GM19035 (cell line): Measurements from ENCODE around the gene FSHR.
A peak's percentile ranks its signal among the peaks of the same experiment; 100 is the strongest.

Source experiments
- ATAC-seq: cut with Tn5 transposase; IDR thresholded peaks from one replicate; pipeline ENCODE4 v1.9.1; 2021; ENCODE audit not compliant: unreplicated experiment

Gene FSHR

GRCh38 chr2:48968011-48968410 is 186.3 kb downstream of the FSHR start:
- ATAC-seq, result no peak

DNA sequence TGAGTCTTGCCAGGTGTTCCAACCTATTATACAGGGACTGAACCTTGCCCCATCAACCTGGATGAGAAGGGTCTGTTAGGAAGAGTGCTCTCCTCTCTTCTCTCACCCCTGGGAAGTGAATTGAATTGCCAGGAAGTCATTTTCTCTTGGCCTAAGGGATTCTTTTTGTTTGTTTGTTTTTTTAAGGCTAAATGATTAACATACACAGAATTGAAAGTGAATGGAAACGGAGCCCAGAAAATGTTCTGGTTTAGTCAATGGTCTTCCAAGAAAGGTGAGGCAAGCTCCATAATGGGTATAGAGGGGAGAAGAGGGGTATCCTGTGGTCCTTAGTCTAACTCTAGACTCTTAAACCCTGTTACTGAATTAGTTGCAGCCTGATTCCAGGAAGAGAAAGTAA is 189.1 kb downstream of the FSHR start:
- no peak for ATAC-seq

GRCh38 chr2:48961009-48961408 is 193.3 kb downstream of the FSHR start:
- no peak for ATAC-seq

- no peak for ATAC-seq
These were observed 199.4 kb downstream of the FSHR start for GRCh38 chr2:48954935-48955334.

GRCh38 chr2:48954311-48954710 is 200.0 kb downstream of the FSHR start:
- ATAC-seq, result no peak

- no peak for ATAC-seq
These were observed 201.7 kb downstream of the FSHR start for GRCh38 chr2:48952614-48953013.

- ATAC-seq, result no peak
These were observed 202.2 kb downstream of the FSHR start for GRCh38 chr2:48952143-48952542.

- no peak for ATAC-seq
These were observed 205.8 kb downstream of the FSHR start for GRCh38 chr2:48948400-48949125.

- ATAC-seq, result peak; percentile 94
These were observed 207.8 kb downstream of the FSHR start for GRCh38 chr2:48946449-48947048.

DNA sequence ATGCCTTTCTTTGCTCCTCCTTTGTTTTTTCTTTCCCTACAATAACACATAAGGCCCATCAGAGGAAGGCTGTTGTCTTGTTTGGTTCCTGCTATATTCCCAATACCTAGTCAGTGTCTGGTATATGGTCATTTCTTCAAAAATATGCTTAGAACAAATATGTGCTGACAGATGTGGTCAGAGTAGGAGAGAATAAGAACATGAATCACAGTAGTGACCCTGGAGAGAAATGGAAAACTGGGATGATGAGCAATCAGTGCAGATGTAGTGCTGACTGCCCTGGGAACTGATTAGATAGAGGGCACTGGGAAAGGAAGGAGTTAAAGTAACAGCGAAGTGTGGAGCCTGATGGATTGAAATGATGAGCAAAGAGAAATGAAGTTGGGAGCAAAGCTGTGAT is 209.4 kb downstream of the FSHR start:
- ATAC-seq, result no peak

DNA sequence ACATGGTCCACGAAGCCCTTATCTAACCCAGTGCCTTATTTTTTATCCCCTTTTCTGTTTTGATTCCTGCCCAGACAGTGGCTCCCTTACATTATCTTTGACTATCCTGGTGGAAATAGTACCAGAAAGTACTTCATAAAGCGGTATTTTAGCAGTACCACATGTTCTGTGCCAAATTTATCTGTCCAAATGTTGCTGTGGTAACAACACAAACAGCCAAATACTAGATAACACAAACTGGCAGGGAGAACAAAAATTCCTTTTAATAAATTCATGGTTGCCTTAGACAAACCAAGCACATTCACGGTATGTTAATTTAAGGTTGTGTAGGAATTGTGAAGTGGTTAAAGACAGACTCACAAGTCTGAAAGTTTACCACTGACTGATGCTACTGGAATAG is 210.9 kb downstream of the FSHR start:
- ATAC-seq, result no peak

- no peak for ATAC-seq
These were observed 212.4 kb downstream of the FSHR start for GRCh38 chr2:48941908-48942307.

DNA sequence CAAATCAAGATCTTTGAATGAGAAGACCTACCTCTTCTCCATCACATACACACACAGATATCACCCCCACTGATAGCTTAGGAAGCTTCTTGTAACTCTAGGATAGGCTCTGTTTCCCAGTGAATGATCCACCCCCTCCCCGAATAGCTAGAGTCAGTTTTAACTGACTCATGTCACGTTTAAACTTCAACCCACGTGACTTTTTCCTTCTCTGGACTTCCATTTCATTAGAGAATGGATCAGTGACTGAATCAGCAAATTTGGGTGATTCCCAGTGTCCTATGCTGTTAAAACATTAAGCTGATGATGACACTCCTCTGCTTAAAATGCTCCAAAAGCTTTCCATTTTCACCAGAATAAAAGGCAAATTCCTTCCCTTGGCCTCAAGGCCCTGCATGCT is 212.9 kb downstream of the FSHR start:
- no peak for ATAC-seq

GRCh38 chr2:48940606-48941005 is 213.7 kb downstream of the FSHR start:
- ATAC-seq, result no peak

- ATAC-seq, result no peak
These were observed 215.1 kb downstream of the FSHR start for GRCh38 chr2:48939232-48939631.

DNA sequence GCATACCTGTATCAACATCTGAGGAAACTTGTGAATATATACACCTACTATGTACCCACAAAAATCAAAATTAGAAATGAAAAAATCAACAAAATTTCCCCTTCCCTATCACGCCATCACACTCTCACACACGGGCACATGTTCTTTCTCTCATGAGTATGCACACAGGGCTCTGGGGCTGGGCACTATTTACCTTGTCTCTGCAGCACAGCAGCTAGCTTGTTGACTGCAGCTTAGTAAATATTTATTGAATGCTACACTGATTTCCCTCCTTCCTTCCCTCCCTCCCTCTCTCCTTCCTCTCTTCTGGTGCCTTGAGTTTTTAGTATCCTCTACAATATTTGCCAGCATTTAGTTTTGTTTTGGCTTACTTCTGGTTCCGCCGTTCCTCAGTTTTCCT is 216.1 kb downstream of the FSHR start:
- no peak for ATAC-seq

DNA sequence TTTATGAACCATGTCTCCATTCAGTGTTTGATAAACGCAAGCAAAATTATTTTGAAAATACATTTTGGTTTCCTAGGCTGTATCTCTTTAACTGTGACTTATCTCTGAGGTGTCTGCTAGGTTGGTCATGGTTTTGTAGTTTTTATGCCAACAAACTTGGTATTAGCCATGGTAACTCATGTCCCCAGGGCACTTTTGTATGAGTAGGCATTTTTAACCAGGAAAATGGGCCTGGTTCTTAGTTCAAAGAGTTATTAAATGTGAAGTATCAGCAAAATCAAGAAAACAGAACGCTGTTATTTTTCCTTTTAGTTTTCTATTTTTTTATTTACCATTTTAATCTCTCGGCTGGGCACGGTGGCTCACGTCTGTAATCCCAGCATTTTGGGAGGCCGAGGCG is 219.5 kb downstream of the FSHR start:
- ATAC-seq, result no peak

- ATAC-seq, result no peak
These were observed 220.4 kb downstream of the FSHR start for GRCh38 chr2:48933828-48934497.

- no peak for ATAC-seq
These were observed 221.6 kb downstream of the FSHR start for GRCh38 chr2:48932667-48933066.

DNA sequence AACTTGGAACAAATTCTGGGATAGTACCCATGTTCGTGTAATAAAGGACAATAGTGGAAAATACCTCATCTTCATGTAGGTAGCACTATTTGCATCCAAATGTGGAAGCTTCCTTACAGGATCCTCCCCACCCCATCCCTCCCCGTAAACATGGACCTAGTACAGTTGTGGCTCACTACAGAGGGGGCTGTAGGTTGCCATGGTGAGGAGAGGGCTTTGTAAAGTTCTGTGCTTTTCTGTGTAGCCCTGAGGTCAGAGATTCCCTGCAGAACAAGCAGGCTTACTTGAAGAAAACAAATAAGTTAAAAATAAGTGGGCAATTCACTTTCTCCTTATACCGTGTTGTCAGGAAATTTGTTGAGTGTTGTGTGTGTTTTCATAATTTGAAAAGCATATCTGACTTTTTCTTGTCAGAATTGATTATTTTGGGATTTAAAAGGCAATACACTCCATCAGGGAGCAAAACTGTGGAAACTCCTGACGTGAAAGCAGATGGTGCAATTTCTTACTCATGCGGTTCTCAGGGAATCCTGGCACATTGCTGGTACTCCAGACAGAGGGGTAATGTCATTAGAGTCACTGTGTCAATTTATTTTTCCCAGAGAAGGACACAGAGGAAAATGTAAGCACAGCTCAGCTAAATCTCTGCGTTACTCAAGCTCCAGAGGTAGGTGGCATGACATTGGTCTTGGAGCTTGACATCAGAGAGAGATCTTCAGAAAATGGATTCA is 224.6 kb downstream of the FSHR start:
- no peak for ATAC-seq

DNA sequence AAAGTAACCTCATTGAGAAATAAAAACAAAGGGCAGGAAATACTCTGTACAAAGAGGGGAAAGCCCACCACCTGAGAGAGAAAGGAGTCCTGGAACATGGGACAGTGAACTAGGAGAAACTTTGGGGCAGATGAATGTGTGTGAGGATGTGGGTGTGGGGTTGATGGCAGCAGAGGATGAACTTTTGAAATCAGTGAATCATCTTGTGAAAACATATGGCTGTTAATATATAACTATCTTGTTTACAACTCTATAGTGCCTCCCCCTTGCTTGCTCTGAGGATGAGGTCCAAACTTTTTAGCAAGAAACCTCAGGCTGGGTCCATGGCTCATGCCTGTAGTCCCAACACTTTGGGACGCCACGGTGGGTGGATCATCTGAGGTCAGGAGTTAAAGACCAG is 227.0 kb downstream of the FSHR start:
- ATAC-seq, result no peak

DNA sequence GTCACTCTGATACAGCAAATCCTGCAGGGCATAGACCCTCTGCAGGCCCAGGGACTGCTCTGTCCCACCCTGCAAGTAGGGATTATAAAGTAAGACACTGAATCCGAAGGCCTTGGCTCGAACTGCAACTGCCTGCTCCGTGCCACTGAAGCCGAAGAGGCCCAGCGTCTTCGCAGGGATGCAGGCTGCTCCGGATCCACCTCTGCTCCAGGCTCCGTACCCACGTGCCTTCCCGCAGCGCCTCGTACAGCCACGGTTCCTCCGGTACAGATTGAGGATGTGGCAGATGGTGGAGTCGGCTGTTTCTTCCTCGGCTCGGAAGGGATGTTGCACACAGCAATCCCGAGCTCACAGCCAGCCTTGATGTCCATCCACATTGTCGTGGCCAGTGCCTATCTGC is 238.4 kb downstream of the FSHR start:
- ATAC-seq, result no peak
